IgD-negative memory B cell (primary cell): Measurements from ENCODE around the gene PAN3. TPM values are rescaled to one million over a fixed set of nuclear protein-coding genes. Genes with fewer than 3 reads are reported as not detected.

ENCODE experiments used
- H3K27ac Mint-ChIP-seq, 3 donors: one replicate each; pipeline ENCODE4 v1.8.0; 2020 to 2022; ENCODE audit warnings: mild to moderate bottlenecking in 3 of 3, mixed read lengths in 3 of 3, moderate library complexity in 1 of 3
- H3K27me3 Mint-ChIP-seq: one replicate; pipeline ENCODE4 v1.8.0; 2021; ENCODE audit warnings: mixed read lengths
- H3K36me3 Mint-ChIP-seq: one replicate; pipeline ENCODE4 v1.8.0; 2020; ENCODE audit warnings: mild to moderate bottlenecking, mixed read lengths
- H3K4me1 Mint-ChIP-seq, 3 donors: one replicate each; pipeline ENCODE4 v1.8.0; 2020 to 2022; ENCODE audit warnings: mixed read lengths in 3 of 3, mild to moderate bottlenecking in 1 of 3
- H3K4me3 Mint-ChIP-seq, 4 donors: one replicate each; pipeline ENCODE4 v1.8.0; 2020 to 2022; ENCODE audit warnings: mild to moderate bottlenecking in 4 of 4, mixed read lengths in 4 of 4, moderate library complexity in 3 of 4
- H3K9me3 Mint-ChIP-seq, 3 donors: one replicate each; pipeline ENCODE4 v1.8.0; 2020 to 2021; ENCODE audit warnings: mixed read lengths in 3 of 3, mild to moderate bottlenecking in 1 of 3
- polyA plus RNA-seq: library from polyadenylated mRNA; unstranded; fragments of 300-500 nt; fragmentation: Illumina TruSeq; gene quantifications from one replicate; pipeline ENCODE4 v1.2.3, GENCODE V29; 2021

The PAN3 gene
- polyA plus RNA-seq, 1 donor from 2014 or later, result 7.6 TPM

DNA sequence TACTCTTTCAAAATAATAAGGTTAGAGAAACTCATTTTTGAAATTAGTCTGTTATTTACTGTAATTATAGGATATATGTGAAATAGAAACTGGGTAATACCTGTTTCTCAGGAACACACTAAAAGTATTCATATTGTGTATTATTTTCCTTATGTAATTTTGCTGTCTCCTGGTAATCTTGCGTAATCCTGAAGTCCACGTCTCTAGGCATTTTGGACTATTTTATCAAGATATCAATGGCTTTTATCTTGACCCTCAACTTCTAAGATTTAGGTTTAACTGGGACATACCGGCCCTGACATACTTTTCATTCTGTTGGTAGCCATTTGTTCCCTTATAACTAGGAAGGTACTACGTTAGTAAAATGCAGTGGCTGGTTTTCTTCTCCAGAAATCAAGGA lies 80.3 kb downstream of the PAN3 start:
- Mint-ChIP-seq H3K36me3 (peaks cover 11% of the 10 kb centered on the region), H3K4me3 (no peak overlapping the region), H3K27me3 (no peaks in the 10 kb centered on the region), H3K9me3 (no peaks in the 10 kb centered on the region), H3K4me1 (peaks cover 8 to 11% (median 10%) of the 10 kb centered on the region in 3 donors), H3K27ac (peak overlapping the region in 1 of 3 donors; percentile 48)

DNA sequence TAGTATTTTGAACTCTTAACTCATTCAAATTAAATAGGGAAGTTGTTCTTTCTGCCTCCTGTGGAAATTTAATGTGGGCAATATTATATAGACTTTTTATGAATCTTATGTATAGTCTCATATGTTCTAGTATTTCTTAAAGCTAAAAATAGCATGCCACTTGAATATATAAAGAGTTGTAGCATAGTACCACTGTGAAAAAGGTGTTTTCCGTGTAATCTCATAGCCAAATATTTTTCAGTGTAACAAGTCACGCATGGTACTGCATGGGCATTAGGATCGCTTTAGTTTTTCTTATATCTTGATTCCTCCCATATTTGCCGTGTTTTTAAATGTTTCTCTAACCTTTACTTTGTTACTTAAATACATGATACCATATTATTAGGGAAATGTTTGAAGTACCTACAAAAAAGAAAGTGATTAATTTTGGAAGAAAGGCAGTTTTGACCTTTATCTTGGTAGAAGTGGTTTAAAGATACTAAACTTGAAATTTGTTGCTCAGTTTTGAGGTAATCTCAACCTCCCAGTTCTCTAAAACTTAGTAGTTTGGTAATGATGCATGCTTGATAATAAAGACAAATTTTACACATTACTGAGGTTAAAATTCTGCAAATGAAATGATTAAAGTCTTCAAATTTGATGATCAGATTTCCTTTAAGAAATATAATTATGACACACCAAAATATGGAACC lies 81.2 kb downstream of the PAN3 start:
- Mint-ChIP-seq H3K27ac (peak overlapping the region in 1 of 3 donors; percentile 48), H3K9me3 (no peaks in the 10 kb centered on the region), H3K36me3 (peaks cover 8% of the 10 kb centered on the region), H3K27me3 (no peaks in the 10 kb centered on the region), H3K4me3 (no peak overlapping the region), H3K4me1 (peaks cover 10 to 14% (median 11%) of the 10 kb centered on the region in 3 donors)

- Mint-ChIP-seq H3K36me3 (peaks cover 6% of the 10 kb centered on the region), H3K27ac (peak overlapping the region in 1 of 3 donors; percentile 50), H3K27me3 (no peaks in the 10 kb centered on the region), H3K4me1 (peaks cover 10 to 14% (median 11%) of the 10 kb centered on the region in 3 donors), H3K9me3 (no peaks in the 10 kb centered on the region), H3K4me3 (no peak overlapping the region)
Observed at GRCh38 chr13:28220166-28220565, 81.8 kb downstream of the PAN3 start.

DNA sequence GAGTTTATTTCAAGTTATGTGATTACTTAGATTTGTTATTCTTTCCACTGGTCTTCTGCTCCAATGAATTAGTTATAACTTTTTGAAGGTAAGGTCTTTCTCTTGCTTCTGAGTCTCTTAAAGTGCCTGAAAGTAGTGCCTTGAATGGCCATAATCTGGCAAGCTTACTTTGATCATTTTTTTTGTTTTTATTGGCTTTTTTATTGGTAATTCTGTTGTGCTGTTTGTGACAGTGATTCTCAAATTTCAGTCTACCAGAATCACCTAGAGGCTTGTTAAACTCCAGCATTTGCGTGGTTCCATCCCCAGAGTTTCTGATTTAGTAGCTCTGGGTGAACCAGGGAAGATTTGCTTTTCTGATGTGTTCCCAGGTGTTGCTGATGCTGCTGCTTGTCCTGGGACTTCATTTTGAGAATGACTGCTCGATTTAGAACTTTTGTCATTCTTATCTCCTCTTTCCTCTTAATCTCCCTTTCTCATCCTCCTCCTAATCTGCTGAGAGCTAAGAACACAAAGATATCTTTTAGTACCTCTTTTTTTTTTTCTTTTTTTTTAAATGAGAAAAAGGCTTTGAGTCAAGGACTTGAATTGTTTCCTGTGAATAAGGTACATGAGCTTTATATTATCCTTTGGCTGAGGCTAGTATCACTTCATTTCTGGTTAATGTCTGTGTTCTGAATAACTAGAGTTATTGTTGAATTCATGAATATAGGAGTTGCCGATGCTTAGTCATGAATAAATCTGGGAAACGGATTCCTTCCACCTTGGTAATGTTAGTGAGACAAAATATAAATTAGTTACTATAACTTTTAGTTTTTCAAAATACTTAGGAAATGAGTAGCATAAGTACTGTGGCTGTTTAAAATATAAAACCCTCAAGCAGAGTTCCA lies 91.4 kb downstream of the PAN3 start:
- H3K4me1 Mint-ChIP-seq, result peaks cover 8 to 15% (median 13%) of the 10 kb centered on the region in 3 donors
- peak overlapping the region in 1 of 3 donors; percentile 25 for H3K27ac Mint-ChIP-seq
- peaks cover 21% of the 10 kb centered on the region for H3K36me3 Mint-ChIP-seq
- no peak overlapping the region for H3K4me3 Mint-ChIP-seq
- H3K27me3 Mint-ChIP-seq, result no peaks in the 10 kb centered on the region
- H3K9me3 Mint-ChIP-seq, result no peaks in the 10 kb centered on the region

- Mint-ChIP-seq H3K36me3 (peaks cover 25% of the 10 kb centered on the region), H3K4me1 (peaks cover 11 to 28% (median 12%) of the 10 kb centered on the region in 3 donors), H3K4me3 (no peak overlapping the region), H3K27me3 (no peaks in the 10 kb centered on the region), H3K9me3 (no peaks in the 10 kb centered on the region), H3K27ac (no peak overlapping the region)
Observed at GRCh38 chr13:28231642-28232041, 93.3 kb downstream of the PAN3 start.

DNA sequence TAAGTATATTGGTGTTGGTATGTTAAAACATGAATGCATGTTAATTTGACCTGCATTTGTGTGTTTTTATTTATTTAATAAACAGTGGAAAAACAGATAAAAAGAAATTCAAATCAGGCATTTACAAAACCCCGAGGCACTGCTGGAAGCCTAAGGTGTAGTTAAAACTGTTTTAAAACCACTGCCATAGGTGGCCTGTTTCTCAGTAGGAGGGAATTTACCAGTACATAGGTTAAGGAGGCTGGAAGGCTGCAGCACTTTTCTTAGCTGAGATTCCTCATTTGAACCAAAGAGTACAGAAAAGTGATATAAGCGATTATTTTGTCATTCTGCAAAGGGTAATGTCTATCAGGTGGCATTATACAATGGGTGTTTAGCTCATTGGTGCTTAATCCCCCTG lies 99.6 kb downstream of the PAN3 start:
- no peaks in the 10 kb centered on the region for H3K9me3 Mint-ChIP-seq
- peak overlapping the region in 1 of 3 donors; percentile 67 for H3K27ac Mint-ChIP-seq
- no peaks in the 10 kb centered on the region for H3K27me3 Mint-ChIP-seq
- H3K36me3 Mint-ChIP-seq, result peaks cover 21% of the 10 kb centered on the region
- H3K4me3 Mint-ChIP-seq, result no peak overlapping the region
- peaks cover 9 to 24% (median 11%) of the 10 kb centered on the region in 3 donors for H3K4me1 Mint-ChIP-seq

- Mint-ChIP-seq H3K9me3 (no peaks in the 10 kb centered on the region), H3K27me3 (no peaks in the 10 kb centered on the region), H3K4me3 (no peak overlapping the region), H3K36me3 (peaks cover 22% of the 10 kb centered on the region), H3K27ac (peak overlapping the region in 2 of 3 donors; percentile 21 to 77), H3K4me1 (peaks cover 7 to 19% (median 7%) of the 10 kb centered on the region in 3 donors)
Observed at GRCh38 chr13:28239374-28239773, 101.0 kb downstream of the PAN3 start.

- Mint-ChIP-seq H3K4me3 (peak overlapping the region in 1 of 4 donors; percentile 17), H3K36me3 (peaks cover 19% of the 10 kb centered on the region), H3K4me1 (peaks cover 44 to 45% (median 44%) of the 10 kb centered on the region in 3 donors), H3K27ac (peak overlapping the region in 2 of 3 donors; percentile 47 to 70), H3K9me3 (peaks cover 5 to 7% (median 6%) of the 10 kb centered on the region in 3 donors), H3K27me3 (no peaks in the 10 kb centered on the region)
Observed at GRCh38 chr13:28245465-28245864, 107.1 kb downstream of the PAN3 start.

GRCh38 chr13:28246891-28247290 lies 108.5 kb downstream of the PAN3 start:
- Mint-ChIP-seq H3K36me3 (peaks cover 21% of the 10 kb centered on the region), H3K27me3 (no peaks in the 10 kb centered on the region), H3K9me3 (peaks cover 5 to 7% (median 6%) of the 10 kb centered on the region in 3 donors), H3K27ac (peak overlapping the region; percentile 37 to 91 (median 67)), H3K4me1 (peaks cover 53% of the 10 kb centered on the region in 3 donors), H3K4me3 (peak overlapping the region in 3 of 4 donors; percentile 4 to 88 (median 25))

DNA sequence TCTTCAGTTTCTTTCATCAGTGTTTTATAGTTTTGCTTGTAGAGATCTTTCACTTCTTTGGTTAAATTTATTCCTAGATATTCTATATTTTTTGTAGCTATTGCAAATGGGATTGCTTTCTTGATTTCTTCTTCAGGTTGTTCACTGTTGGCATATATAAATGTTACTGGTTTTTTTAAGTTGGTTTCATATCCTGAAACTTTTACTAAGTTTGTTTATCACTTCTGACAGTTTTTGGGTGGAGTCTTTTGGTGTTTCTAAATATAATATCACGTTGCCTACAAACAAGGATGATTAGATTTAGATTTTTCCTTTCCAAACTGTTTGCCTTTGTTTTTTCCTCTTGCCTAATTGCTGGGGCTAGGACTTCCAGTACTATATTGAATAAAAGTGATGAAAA lies 109.7 kb downstream of the PAN3 start:
- Mint-ChIP-seq H3K4me3 (peak overlapping the region; percentile 64 to 88 (median 71)), H3K36me3 (peaks cover 19% of the 10 kb centered on the region), H3K9me3 (peaks cover 5 to 7% (median 6%) of the 10 kb centered on the region in 3 donors), H3K4me1 (peaks cover 54 to 59% (median 55%) of the 10 kb centered on the region in 3 donors), H3K27me3 (no peaks in the 10 kb centered on the region), H3K27ac (peak overlapping the region; percentile 36 to 94 (median 82))

DNA sequence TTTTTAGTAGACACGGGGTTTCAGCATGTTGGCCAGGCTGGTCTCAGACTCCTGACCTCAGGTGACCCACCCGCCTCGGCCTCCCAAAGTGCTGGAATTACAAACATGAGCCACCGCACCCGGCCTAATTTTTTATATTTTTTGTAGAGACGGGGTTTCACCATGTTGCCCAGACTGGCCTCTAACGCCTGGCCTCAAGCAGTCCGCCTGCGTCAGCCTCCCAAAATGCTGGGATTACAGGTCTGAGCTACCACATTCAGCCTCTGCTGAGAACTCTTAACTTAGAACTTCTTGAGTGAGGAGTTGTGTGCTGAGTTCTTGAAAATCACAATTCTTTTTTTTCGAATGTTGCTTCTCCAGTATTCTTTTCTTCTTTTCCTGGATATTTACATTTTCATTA lies 112.2 kb downstream of the PAN3 start:
- H3K36me3 Mint-ChIP-seq, result peaks cover 25% of the 10 kb centered on the region
- H3K9me3 Mint-ChIP-seq, result peaks cover 5 to 6% (median 5%) of the 10 kb centered on the region in 3 donors
- no peaks in the 10 kb centered on the region for H3K27me3 Mint-ChIP-seq
- H3K4me3 Mint-ChIP-seq, result peak overlapping the region in 1 of 4 donors; percentile 81
- H3K4me1 Mint-ChIP-seq, result peaks cover 54 to 76% (median 64%) of the 10 kb centered on the region in 3 donors
- peak overlapping the region in 1 of 3 donors; percentile 62 for H3K27ac Mint-ChIP-seq

- Mint-ChIP-seq H3K4me3 (peak overlapping the region in 3 of 4 donors; percentile 26 to 83 (median 81)), H3K9me3 (peaks cover 2 to 5% (median 3%) of the 10 kb centered on the region in 3 donors), H3K36me3 (peaks cover 22% of the 10 kb centered on the region), H3K27me3 (no peaks in the 10 kb centered on the region), H3K27ac (peak overlapping the region in 2 of 3 donors; percentile 62 to 90), H3K4me1 (peaks cover 48 to 73% (median 63%) of the 10 kb centered on the region in 3 donors)
Observed at GRCh38 chr13:28251466-28251865, 113.1 kb downstream of the PAN3 start.

- H3K36me3 Mint-ChIP-seq, result peaks cover 25% of the 10 kb centered on the region
- peaks cover 0 to 5% (median 1%) of the 10 kb centered on the region in 3 donors for H3K9me3 Mint-ChIP-seq
- peak overlapping the region in 1 of 3 donors; percentile 76 for H3K27ac Mint-ChIP-seq
- H3K27me3 Mint-ChIP-seq, result no peaks in the 10 kb centered on the region
- H3K4me1 Mint-ChIP-seq, result peaks cover 41 to 71% (median 59%) of the 10 kb centered on the region in 3 donors
- peak overlapping the region in 1 of 4 donors; percentile 7 for H3K4me3 Mint-ChIP-seq
Observed at GRCh38 chr13:28252547-28252946, 114.2 kb downstream of the PAN3 start.

DNA sequence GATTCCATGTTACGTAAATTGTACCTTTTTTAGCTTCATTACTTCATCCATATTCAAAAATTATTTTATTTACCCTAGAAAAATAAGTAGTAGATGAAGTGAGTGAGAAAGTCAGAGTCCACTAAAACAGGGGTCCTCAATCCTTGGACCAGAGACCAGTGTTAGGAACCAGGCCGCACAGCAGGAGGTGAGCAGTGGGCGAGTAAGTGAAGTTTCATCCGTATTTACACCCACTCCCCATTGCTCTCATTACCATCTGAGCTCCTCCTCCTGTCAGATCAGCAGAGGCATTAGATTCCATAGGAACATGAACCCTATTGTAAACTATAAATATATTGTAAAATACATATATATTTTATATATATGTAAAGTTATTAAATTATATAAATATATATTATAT lies 119.0 kb downstream of the PAN3 start:
- Mint-ChIP-seq H3K9me3 (no peaks in the 10 kb centered on the region), H3K27ac (no peak overlapping the region), H3K36me3 (peaks cover 18% of the 10 kb centered on the region), H3K4me3 (no peak overlapping the region), H3K27me3 (no peaks in the 10 kb centered on the region), H3K4me1 (peaks cover 14 to 56% (median 40%) of the 10 kb centered on the region in 3 donors)

DNA sequence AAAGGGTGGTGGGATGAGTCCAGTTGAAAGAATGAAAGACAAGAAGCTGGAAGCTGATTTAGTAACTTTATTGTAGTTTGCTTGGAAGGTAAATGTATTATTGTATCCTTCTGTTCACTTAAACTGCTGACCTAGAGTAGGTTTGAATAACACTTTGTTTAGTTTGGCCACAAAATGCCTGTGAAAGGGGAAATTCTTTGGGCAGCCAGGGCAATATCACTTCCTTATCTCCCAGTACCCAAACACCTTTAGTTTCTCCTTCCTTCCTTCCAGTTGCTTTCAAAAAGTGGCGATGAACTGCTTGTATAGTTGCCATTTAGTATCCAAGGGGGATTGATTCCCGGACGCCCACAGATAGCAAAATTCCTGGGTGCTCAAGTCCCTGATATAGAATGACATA lies 120.1 kb downstream of the PAN3 start:
- no peaks in the 10 kb centered on the region for H3K27me3 Mint-ChIP-seq
- peak overlapping the region in 2 of 3 donors; percentile 60 to 76 for H3K27ac Mint-ChIP-seq
- H3K4me1 Mint-ChIP-seq, result peaks cover 12 to 46% (median 32%) of the 10 kb centered on the region in 3 donors
- H3K9me3 Mint-ChIP-seq, result peaks cover 0 to 2% (median 0%) of the 10 kb centered on the region in 3 donors
- no peak overlapping the region for H3K4me3 Mint-ChIP-seq
- peaks cover 19% of the 10 kb centered on the region for H3K36me3 Mint-ChIP-seq
